ENCODE data around the gene HOXA4. TPM values are rescaled to one million over a fixed set of nuclear protein-coding genes. Genes with fewer than 3 reads are reported as not detected.

The HOXA4 gene
- total RNA-seq, 1 experiment from 2014 or later = not detected

DNA sequence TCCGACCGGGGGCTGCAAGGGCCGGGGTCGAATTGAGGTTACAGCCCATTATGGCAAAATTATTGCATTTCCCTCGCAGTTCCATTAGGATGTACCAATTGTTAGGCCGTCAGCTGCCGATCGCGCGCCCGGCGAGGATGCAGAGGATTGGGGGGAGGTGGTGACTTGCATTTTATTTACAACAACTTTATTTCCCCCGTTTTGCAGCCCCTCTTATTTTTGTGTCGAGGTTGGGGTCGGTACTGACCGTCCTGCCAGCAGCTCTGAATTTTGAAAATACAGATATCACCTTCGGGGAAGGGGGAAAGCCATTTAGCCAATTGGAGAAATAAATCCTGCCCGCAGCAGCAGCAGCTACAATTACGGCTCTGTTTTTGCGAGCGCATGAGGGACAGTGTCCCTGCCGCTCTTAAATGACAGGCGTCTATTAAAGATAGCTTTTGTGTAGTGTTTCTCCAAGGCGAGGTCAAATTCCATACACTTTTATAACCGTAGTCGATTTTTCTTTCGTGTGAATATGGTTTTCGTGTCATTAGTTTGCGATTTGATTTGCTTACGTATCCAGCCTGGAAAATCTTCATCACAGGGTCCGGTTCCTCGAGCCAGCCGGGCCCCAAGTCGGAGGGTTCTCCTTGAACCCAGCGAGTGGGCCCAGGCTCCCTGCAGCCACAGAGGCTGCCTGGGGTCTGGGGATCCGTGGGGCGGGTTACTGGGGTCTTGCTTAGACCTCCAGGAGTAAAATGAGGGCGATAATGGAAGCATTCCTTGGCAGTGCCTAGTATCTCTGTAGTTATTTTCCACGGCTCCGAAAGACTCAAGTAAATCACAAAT, 13.6 kb upstream of the HOXA4 start (continued):
- TF ChIP-seq MYBL2 (CRISPR knock-in tag; IDR thresholded peaks at IDR 0.05) = no peak
- TF ChIP-seq, protein P1, sequence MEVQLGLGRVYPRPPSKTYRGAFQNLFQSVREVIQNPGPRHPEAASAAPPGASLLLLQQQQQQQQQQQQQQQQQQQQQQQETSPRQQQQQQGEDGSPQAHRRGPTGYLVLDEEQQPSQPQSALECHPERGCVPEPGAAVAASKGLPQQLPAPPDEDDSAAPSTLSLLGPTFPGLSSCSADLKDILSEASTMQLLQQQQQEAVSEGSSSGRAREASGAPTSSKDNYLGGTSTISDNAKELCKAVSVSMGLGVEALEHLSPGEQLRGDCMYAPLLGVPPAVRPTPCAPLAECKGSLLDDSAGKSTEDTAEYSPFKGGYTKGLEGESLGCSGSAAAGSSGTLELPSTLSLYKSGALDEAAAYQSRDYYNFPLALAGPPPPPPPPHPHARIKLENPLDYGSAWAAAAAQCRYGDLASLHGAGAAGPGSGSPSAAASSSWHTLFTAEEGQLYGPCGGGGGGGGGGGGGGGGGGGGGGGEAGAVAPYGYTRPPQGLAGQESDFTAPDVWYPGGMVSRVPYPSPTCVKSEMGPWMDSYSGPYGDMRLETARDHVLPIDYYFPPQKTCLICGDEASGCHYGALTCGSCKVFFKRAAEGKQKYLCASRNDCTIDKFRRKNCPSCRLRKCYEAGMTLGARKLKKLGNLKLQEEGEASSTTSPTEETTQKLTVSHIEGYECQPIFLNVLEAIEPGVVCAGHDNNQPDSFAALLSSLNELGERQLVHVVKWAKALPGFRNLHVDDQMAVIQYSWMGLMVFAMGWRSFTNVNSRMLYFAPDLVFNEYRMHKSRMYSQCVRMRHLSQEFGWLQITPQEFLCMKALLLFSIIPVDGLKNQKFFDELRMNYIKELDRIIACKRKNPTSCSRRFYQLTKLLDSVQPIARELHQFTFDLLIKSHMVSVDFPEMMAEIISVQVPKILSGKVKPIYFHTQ (CRISPR knock-in tag; IDR thresholded peaks at IDR 0.05) = no peak
- TF ChIP-seq, protein P2, sequence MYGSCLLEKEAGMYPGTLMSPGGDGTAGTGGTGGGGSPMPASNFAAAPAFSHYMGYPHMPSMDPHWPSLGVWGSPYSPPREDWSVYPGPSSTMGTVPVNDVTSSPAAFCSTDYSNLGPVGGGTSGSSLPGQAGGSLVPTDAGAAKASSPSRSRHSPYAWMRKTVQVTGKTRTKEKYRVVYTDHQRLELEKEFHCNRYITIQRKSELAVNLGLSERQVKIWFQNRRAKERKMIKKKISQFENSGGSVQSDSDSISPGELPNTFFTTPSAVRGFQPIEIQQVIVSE (CRISPR knock-in tag; IDR thresholded peaks at IDR 0.05; ENCODE audit: borderline replicate concordance) = no peak

DNA sequence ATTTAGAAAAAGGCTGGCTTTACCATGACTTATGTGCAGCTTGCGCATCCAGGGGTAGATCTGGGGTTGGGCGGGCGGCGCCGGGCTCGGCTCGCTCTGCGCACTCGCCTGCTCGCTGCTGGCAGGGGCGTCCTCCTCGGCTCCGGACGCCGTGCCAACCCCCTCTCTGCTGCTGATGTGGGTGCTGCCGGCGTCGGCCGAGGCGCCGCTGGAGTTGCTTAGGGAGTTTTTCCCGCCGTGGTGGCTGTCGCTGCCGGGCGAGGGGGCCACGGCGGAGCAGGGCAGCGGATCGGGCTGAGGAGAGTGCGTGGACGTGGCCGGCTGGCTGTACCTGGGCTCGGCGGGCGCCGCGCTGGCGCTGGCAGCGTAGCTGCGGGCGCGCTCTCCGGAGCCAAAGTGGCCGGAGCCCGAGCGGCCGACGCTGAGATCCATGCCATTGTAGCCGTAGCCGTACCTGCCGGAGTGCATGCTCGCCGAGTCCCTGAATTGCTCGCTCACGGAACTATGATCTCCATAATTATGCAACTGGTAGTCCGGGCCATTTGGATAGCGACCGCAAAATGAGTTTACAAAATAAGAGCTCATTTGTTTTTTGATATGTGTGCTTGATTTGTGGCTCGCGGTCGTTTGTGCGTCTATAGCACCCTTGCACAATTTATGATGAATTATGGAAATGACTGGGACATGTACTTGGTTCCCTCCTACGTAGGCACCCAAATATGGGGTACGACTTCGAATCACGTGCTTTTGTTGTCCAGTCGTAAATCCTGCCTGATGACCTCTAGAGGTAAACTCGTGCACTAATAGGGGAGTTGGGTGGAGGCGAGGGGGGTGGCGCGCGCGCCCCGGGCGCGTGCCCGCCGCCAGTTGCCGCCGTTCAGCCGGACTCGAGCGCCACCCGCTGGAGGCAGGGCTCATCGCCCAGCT, 12.7 kb upstream of the HOXA4 start, which contains the start of gene HOXA5:
Gene HOXA5, minus strand, starts transcription at position 659 of the 927 bp plus-strand sequence. Its CDS starts 74 bp downstream, at position 585.
- ATAC-seq (peak; percentile 31), DNase-seq (ENCODE audit: low spot score) (peak; percentile 89)
- H3K4me3 Mint-ChIP-seq = peak within 1 kb of the TSS; percentile 74
- H3K9me3 Mint-ChIP-seq = no peaks in the 10 kb centered on the region
- peaks cover 100% of the 10 kb centered on the region for H3K27me3 Mint-ChIP-seq (ENCODE audit: low read depth)
- CTCF ChIA-PET = interaction anchor here (0.6 to 3.8 kb wide), 37 partner anchors 9 to 1251 kb away, joined by 3 to 39 read pairs (median 4); partner anchors contain the start of genes HOXA11, HOXA13, HOXA3 and HOXA4
- peaks cover 25% of the 10 kb centered on the region for H3K4me1 Mint-ChIP-seq
- POLR2A ChIA-PET = interaction anchor here (0.6 to 1.2 kb wide), 2 partner anchors 30 to 135 kb away, joined by 3 read pairs; no protein-coding TSS in a partner anchor
- no peaks in the 10 kb centered on the region for H3K36me3 Mint-ChIP-seq
- H3K27ac Mint-ChIP-seq = no peak within 1 kb of the TSS
- TF ChIP-seq, protein P3, sequence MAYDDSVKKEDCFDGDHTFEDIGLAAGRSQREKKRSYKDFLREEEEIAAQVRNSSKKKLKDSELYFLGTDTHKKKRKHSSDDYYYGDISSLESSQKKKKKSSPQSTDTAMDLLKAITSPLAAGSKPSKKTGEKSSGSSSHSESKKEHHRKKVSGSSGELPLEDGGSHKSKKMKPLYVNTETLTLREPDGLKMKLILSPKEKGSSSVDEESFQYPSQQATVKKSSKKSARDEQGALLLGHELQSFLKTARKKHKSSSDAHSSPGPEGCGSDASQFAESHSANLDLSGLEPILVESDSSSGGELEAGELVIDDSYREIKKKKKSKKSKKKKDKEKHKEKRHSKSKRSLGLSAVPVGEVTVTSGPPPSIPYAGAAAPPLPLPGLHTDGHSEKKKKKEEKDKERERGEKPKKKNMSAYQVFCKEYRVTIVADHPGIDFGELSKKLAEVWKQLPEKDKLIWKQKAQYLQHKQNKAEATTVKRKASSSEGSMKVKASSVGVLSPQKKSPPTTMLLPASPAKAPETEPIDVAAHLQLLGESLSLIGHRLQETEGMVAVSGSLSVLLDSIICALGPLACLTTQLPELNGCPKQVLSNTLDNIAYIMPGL (CRISPR knock-in tag; IDR thresholded peaks at IDR 0.05) = peak; percentile 12; the same call in 1 of the 2 replicates
- TF ChIP-seq EMX1 (CRISPR knock-in tag; IDR thresholded peaks at IDR 0.05) (no peak), RORB (CRISPR knock-in tag; IDR thresholded peaks at IDR 0.05) (no peak), SP1 (CRISPR knock-in tag; conservative IDR thresholded peaks at IDR 0.05) (0 out of 2 replicates have a peak, but pooled peaks have one; percentile 33), PRRX2 (CRISPR knock-in tag; IDR thresholded peaks at IDR 0.05) (0 out of 2 replicates have a peak, but pooled peaks have one; percentile 32), NR3C1 (CRISPR knock-in tag; conservative IDR thresholded peaks at IDR 0.05; ENCODE audit: low read depth) (no peak), ZNF263 (CRISPR knock-in tag; IDR thresholded peaks at IDR 0.05; ENCODE audit: low read depth) (no peak), ZNF219 (CRISPR knock-in tag; IDR thresholded peaks at IDR 0.05; ENCODE audit: borderline replicate concordance) (no peak), FOXK1 (CRISPR knock-in tag; IDR thresholded peaks at IDR 0.05) (peak; percentile 84), HMGA2 (CRISPR knock-in tag; IDR thresholded peaks at IDR 0.05) (no peak), TP53 (CRISPR knock-in tag; IDR thresholded peaks at IDR 0.05) (no peak)
- TF ChIP-seq, protein P4, sequence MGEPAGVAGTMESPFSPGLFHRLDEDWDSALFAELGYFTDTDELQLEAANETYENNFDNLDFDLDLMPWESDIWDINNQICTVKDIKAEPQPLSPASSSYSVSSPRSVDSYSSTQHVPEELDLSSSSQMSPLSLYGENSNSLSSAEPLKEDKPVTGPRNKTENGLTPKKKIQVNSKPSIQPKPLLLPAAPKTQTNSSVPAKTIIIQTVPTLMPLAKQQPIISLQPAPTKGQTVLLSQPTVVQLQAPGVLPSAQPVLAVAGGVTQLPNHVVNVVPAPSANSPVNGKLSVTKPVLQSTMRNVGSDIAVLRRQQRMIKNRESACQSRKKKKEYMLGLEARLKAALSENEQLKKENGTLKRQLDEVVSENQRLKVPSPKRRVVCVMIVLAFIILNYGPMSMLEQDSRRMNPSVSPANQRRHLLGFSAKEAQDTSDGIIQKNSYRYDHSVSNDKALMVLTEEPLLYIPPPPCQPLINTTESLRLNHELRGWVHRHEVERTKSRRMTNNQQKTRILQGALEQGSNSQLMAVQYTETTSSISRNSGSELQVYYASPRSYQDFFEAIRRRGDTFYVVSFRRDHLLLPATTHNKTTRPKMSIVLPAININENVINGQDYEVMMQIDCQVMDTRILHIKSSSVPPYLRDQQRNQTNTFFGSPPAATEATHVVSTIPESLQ (CRISPR knock-in tag; IDR thresholded peaks at IDR 0.05) = no peak
- TF ChIP-seq, protein P5, sequence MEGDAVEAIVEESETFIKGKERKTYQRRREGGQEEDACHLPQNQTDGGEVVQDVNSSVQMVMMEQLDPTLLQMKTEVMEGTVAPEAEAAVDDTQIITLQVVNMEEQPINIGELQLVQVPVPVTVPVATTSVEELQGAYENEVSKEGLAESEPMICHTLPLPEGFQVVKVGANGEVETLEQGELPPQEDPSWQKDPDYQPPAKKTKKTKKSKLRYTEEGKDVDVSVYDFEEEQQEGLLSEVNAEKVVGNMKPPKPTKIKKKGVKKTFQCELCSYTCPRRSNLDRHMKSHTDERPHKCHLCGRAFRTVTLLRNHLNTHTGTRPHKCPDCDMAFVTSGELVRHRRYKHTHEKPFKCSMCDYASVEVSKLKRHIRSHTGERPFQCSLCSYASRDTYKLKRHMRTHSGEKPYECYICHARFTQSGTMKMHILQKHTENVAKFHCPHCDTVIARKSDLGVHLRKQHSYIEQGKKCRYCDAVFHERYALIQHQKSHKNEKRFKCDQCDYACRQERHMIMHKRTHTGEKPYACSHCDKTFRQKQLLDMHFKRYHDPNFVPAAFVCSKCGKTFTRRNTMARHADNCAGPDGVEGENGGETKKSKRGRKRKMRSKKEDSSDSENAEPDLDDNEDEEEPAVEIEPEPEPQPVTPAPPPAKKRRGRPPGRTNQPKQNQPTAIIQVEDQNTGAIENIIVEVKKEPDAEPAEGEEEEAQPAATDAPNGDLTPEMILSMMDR (IDR thresholded peaks at IDR 0.05) = peak; percentile 88
- TF ChIP-seq, protein P2 (CRISPR knock-in tag; IDR thresholded peaks at IDR 0.05; ENCODE audit: borderline replicate concordance) = no peak
- TF ChIP-seq, protein P6, sequence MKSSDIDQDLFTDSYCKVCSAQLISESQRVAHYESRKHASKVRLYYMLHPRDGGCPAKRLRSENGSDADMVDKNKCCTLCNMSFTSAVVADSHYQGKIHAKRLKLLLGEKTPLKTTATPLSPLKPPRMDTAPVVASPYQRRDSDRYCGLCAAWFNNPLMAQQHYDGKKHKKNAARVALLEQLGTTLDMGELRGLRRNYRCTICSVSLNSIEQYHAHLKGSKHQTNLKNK (CRISPR knock-in tag; IDR thresholded peaks at IDR 0.05) = no peak
- TF ChIP-seq, protein P7, sequence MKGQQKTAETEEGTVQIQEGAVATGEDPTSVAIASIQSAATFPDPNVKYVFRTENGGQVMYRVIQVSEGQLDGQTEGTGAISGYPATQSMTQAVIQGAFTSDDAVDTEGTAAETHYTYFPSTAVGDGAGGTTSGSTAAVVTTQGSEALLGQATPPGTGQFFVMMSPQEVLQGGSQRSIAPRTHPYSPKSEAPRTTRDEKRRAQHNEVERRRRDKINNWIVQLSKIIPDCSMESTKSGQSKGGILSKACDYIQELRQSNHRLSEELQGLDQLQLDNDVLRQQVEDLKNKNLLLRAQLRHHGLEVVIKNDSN (CRISPR knock-in tag; IDR thresholded peaks at IDR 0.05) = peak; percentile 81

All from WTC11 (cell line).